ENCODE measurements around the gene VWA8. TPM values are rescaled to one million over a fixed set of nuclear protein-coding genes. Genes with fewer than 3 reads are reported as not detected.

VWA8 gene
- total and polyA plus RNA-seq, 2 of the 13 experiments (the other 11 are each of a cell fraction or from before 2014, with no cell fraction given) = 9.1 to 17.3 TPM

GRCh38 chr13:41563984-41564365 lies 396.9 kb downstream of the VWA8 start:
- 71% methylated on average over 2 of the region's 2 CpGs for WGBS (ENCODE audit: low lambda C conversion rate)
- POLR2A ChIA-PET = interaction anchor here (0.7 to 1.2 kb wide), 2 partner anchors 36 to 93 kb away, joined by 3 read pairs; no protein-coding TSS in a partner anchor

More at GRCh38 chr13:41563984-41564365, 396.9 kb downstream of the VWA8 start:
- TF ChIP-seq ZNF646 (CRISPR knock-in tag; IDR thresholded peaks at IDR 0.05) (peak; percentile 8; the same call in 1 of the 2 replicates), TP53 (CRISPR knock-in tag; conservative IDR thresholded peaks at IDR 0.05) (no peak)
- DNase-seq (ENCODE audit: low spot score) = no peak
- CTCF ChIA-PET (ENCODE audit: low intra/inter-chr PET ratio, low total read pairs) = no interaction called here
- Histone ChIP-seq H3K4me2 (ENCODE audit: low read depth, low read length) (peak overlapping the region; percentile 33; the same call in 1 of the 2 replicates), H4K20me1 (ENCODE audit: insufficient read depth, low read length) (no peaks in the 10 kb centered on the region), H3K9ac (ENCODE audit: insufficient read depth, low read depth, low read length) (no peak overlapping the region), H3K79me2 (ENCODE audit: insufficient read depth, low read length) (no peaks in the 10 kb centered on the region), H3K36me3 (replicated peaks in 1 of 2; ENCODE audit: control insufficient read depth in 1 of 2, insufficient read depth in 2 of 2, low read length in 2 of 2) (peaks cover 0 to 10% of the 10 kb centered on the region in 2 experiments; a peak in 1 of 5 replicates), H2AFZ (ENCODE audit: low read length) (no peak overlapping the region), H3K9me3 (ENCODE audit: low read length) (no peaks in the 10 kb centered on the region), H3K27ac (ENCODE audit: extremely low read length, insufficient read depth, low read length) (peak overlapping the region; percentile 43), H3K4me1 (ENCODE audit: insufficient read depth, low read length) (peaks cover 45% of the 10 kb centered on the region), H3K27me3 (ENCODE audit: control insufficient read depth in 1 of 2, insufficient read depth in 2 of 2, low read length in 2 of 2) (no peaks in the 10 kb centered on the region), H3K4me3 (replicated peaks in 1 of 3; ENCODE audit: insufficient read depth in 1 of 3, low read depth in 2 of 3, low read length in 3 of 3) (no peak overlapping the region)
- FAIRE-seq = no peak
- intact Hi-C loops (cut with micrococcal nuclease; ENCODE audit: unreplicated experiment) = loop anchor here (5.0 kb wide), 1 partner anchor 83 kb away; no protein-coding TSS in a partner anchor
- BruUV-seq (replicated peaks) = no TSS peak
- in situ Hi-C loops (cut with HindIII; ENCODE audit: extremely low pct_ligation_motif_present, low pct_unique_long_range_greater_than_20kb) = no loop called here
- ATAC-seq = no peak
